ENCODE measurements around the gene RFC2.
"Not testable (repeated sequence)": the region's sequence is repeated elsewhere in the genome, so short reads cannot be mapped to it uniquely, and the experiment has no call there.

Gene RFC2

DNA sequence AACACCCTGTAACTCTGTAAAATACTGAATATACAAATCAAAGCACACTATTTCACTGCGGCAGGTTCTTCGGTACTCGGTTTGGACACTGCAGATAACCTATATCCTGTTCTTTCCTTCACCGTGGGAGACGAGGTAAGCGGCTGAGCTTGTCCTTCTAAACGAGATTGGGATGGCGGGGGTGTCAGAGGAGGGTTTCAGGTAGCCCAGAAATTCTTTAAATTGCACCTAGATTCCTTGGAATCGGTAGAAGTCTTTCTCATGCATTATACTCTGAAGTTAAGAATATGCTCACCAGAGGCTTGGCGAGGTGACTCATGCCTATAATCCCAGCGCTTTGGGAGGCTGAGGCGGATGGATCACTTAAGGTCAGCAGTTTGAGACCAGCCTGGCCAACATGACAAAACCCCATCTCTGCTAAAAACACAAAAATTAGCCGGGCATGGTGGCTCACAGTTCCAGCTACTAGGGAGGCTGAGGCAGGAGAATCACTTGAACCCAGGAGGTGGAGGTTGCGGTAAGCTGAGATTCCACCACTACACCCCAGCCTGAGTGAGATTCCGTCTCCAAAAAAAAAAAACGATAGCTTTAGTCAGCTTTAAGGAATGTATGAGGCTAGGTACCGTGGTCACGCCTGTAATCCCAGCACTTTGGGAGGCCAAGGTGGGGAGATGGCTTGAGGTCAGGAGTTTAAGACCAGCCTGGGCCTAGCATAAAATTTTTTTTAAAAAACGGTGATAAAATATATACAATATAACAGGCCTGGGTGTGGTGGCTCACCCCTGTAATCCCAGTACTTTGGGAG is 54.4 kb downstream of the RFC2 start:
- WGBS, 2 experiments (ENCODE audit: insufficient coverage in 2 of 2), result 85 to 88% methylated on average over 14 to 18 of the region's 19 CpGs

DNA sequence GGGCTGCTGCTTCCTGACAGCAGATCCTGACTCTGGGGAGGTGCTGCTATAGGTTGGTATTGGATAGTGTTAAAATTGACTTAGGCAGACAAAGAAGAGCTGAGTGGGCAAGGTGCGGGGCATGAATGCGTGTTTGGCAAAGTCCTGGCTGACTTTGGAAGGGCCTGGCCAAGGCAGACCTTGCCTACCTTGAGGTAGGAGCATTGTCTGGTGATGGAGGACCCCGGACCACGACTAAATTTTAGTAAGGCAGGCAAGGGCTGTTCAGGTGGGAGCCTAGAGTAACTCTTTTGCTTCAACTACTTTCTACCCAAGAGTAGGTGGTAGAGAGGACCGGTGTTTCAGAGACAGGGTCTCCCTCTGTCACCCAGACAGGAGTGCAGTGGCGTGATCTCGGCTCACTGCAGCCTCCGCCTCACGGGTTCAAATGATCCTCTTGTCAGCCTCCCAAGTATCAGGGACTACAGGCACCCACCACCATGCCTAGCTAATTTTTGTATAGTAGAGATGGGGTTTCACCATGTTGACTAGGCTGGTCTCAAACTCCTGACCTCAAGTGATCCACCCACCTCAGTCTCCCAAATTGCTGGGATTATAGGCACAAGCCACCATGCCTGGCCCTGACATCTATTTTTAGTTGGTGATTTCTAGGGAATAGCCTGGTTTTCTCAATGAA is 56.6 kb downstream of the RFC2 start:
- Histone ChIP-seq H3K4me1 (ENCODE audit: control insufficient read depth, insufficient read depth, low read length, poor library complexity, severe bottlenecking) (peaks cover 5% of the 10 kb centered on the region), H3K9me3 (ENCODE audit: control insufficient read depth, low read length) (no peaks in the 10 kb centered on the region), H3K4me3 (ENCODE audit: extremely low read depth, insufficient read depth, low read length, poor library complexity, severe bottlenecking) (no peak overlapping the region), H3K36me3 (ENCODE audit: control insufficient read depth, insufficient read depth, low read length) (peaks cover 42% of the 10 kb centered on the region), H3K27ac (ENCODE audit: low read depth, low read length, severe bottlenecking) (peak overlapping the region; percentile 13)
- WGBS, 2 experiments (ENCODE audit: insufficient coverage in 2 of 2), result 98 to 100% methylated on average over 1 to 7 of the region's 9 CpGs

More for the DNA sequence above, 54.4 kb downstream of the RFC2 start:
- Histone ChIP-seq H3K36me3 (ENCODE audit: control insufficient read depth, insufficient read depth, low read length) (peaks cover 20% of the 10 kb centered on the region), H3K4me1 (ENCODE audit: control insufficient read depth, insufficient read depth, low read length, poor library complexity, severe bottlenecking) (peaks cover 5% of the 10 kb centered on the region), H3K27ac (ENCODE audit: low read depth, low read length, severe bottlenecking) (peak overlapping the region; percentile 41), H3K9me3 (ENCODE audit: control insufficient read depth, low read length) (no peaks in the 10 kb centered on the region), H3K4me3 (ENCODE audit: extremely low read depth, insufficient read depth, low read length, poor library complexity, severe bottlenecking) (no peak overlapping the region)

DNA sequence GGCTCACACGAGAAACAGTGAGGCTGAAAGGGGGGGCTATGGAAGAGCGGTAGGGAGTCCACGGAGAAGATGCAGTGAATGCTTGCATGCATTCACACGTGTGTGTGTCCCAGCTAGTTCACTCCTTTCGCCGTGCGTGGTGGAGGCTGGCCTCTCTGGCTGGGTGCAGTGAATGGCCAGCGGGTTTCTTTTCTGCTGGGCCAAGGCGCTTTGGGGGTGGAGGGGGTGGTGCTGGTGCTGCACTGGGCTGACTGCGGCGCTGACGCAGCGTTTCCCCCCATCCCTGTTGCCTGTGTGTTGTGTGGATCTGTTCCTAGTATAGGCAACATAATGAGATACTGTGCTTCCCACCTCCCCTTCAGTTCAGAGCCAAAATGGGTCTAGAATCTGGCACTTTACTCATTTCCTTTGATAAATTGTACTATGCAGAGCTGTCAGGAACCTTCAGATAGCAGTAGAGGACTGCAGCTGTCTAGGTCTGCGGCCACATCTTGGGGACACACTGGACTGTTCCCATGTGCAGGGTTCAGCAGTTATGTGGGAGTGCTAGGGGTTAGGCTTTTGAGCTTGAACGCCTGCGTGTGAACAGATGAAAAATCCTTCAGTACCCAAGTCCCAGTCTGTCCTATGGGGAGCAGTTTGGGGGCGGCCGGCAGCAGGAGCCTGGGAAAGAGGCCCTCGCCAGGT is 58.1 kb downstream of the RFC2 start:
- not testable (repeated sequence) for H3K4me1 ChIP-seq (ENCODE audit: control insufficient read depth, insufficient read depth, low read length, poor library complexity, severe bottlenecking); H3K4me3 ChIP-seq (ENCODE audit: extremely low read depth, insufficient read depth, low read length, poor library complexity, severe bottlenecking); H3K9me3 ChIP-seq (ENCODE audit: control insufficient read depth, low read length); H3K27ac ChIP-seq (ENCODE audit: low read depth, low read length, severe bottlenecking)
- H3K36me3 ChIP-seq (ENCODE audit: control insufficient read depth, insufficient read depth, low read length), result peaks cover 55% of the 10 kb centered on the region
- WGBS, 2 experiments (ENCODE audit: insufficient coverage in 2 of 2), result 80% methylated on average over 1 of the region's 19 CpGs; no CpG with 5 or more reads in 1 of the 2 experiments

DNA sequence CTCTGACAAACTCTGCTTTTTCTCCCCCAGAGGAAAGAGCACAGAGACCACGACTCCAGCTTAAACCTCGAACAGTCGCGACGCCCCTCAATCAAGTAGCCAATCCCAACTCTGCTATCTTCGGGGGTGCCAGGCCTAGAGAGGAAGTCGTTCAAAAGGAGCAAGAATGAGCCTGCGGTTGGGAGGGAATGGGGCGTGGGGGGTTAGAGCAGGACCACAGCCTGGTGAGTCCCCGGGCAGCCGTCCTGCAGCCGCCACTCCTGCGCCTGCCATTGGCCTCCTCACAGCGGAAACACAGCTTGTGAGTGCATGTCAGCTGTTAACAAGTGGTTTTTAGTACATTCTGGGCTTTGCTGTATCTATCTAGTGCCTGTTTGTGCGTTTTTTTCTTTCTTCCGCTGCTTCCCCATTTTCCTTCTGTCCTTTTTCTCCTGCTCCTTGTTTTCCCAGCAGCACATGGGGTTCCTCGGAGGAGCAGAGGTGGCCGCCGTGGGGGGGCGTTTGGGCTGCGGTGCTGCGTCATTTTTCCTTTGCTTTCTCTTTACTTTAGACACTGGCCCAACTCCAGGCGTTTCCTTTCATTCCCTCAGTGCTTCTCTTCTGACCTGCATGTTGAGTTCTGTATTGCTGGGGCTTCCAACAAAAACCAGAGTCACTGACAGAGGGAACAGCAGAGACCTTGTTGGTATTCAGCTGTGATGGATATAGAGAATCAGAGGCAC is 58.9 kb downstream of the RFC2 start:
- 100% methylated on average over 4 to 5 of the region's 23 CpGs for WGBS, 2 experiments (ENCODE audit: insufficient coverage in 2 of 2)
- H3K36me3 ChIP-seq (ENCODE audit: control insufficient read depth, insufficient read depth, low read length), result peaks cover 63% of the 10 kb centered on the region
- not testable (repeated sequence) for H3K27ac ChIP-seq (ENCODE audit: low read depth, low read length, severe bottlenecking); H3K4me3 ChIP-seq (ENCODE audit: extremely low read depth, insufficient read depth, low read length, poor library complexity, severe bottlenecking); H3K4me1 ChIP-seq (ENCODE audit: control insufficient read depth, insufficient read depth, low read length, poor library complexity, severe bottlenecking); H3K9me3 ChIP-seq (ENCODE audit: control insufficient read depth, low read length)

DNA sequence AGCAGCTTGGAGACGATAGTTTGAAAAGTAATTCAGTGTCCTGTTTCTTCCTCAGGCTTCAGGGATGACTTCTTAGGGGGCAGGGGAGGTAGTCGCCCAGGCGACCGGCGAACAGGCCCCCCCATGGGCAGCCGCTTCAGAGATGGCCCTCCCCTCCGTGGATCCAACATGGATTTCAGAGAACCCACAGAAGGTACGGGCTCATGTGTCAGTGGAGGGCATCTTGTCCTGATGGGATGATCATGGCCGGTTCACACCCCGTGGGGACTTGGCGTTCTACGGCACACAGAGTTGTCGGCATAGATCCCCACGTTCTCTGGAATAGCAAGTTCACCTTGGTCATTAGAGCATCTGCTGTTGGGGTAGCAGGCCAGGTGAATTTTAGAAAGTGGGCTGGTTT is 59.5 kb downstream of the RFC2 start:
- Histone ChIP-seq H3K36me3 (ENCODE audit: control insufficient read depth, insufficient read depth, low read length) (peaks cover 69% of the 10 kb centered on the region), H3K9me3 (ENCODE audit: control insufficient read depth, low read length) (no peaks in the 10 kb centered on the region)
- WGBS, 2 experiments (ENCODE audit: insufficient coverage in 2 of 2), result 96 to 98% methylated on average over 13 of the region's 14 CpGs

DNA sequence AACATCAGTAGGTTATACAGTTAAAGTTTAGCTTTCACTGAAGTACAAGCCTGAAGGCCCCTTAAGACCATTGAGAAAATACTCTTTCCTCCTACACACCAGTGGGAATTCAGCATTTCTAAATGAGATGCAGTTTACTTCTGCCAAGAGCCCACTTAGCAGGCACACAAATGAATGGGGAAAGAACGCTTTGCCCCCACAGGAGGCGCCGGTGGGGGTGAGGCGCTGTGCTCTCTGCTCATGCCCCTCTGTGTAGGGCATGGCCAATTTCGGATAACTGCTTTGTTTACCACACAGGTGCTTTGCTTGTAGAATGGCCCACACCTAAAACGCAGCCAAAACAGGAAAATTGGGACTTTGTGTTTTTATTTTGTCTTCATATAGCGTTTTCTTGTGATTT is 60.3 kb downstream of the RFC2 start:
- 97 to 98% methylated on average over 5 of the region's 7 CpGs for WGBS, 2 experiments (ENCODE audit: insufficient coverage in 2 of 2)

More for the DNA sequence above, 59.5 kb downstream of the RFC2 start:
- Histone ChIP-seq H3K4me1 (ENCODE audit: control insufficient read depth, insufficient read depth, low read length, poor library complexity, severe bottlenecking) (peaks cover 5% of the 10 kb centered on the region), H3K27ac (ENCODE audit: low read depth, low read length, severe bottlenecking) (no peak overlapping the region), H3K4me3 (ENCODE audit: extremely low read depth, insufficient read depth, low read length, poor library complexity, severe bottlenecking) (no peak overlapping the region)

DNA sequence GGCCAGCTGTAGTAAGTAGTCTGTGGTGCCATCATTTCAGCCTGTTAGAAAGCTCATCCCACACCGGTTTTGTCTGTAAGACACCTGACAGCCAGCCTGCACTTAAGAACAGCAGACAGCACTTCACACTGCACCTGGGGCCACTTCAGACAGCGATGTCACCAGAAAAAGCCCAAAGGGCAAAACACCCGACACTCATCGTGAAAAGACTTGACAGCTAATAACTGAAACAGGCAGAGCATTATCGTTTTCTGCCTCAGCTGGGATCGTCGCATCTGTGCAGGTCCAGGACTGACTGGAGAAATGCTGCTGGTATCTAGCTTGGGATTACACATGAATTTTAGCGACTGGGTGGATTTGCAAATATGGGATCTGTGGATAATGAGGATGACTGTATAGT is 61.1 kb downstream of the RFC2 start:
- H3K27ac ChIP-seq (ENCODE audit: low read depth, low read length, severe bottlenecking), result no peak overlapping the region
- H3K36me3 ChIP-seq (ENCODE audit: control insufficient read depth, insufficient read depth, low read length), result peaks cover 83% of the 10 kb centered on the region
- no peak overlapping the region for H3K4me3 ChIP-seq (ENCODE audit: extremely low read depth, insufficient read depth, low read length, poor library complexity, severe bottlenecking)
- no peaks in the 10 kb centered on the region for H3K9me3 ChIP-seq (ENCODE audit: control insufficient read depth, low read length)
- WGBS, 2 experiments (ENCODE audit: insufficient coverage in 2 of 2), result 90 to 97% methylated on average over 7 of the region's 8 CpGs
- peaks cover 3% of the 10 kb centered on the region for H3K4me1 ChIP-seq (ENCODE audit: control insufficient read depth, insufficient read depth, low read length, poor library complexity, severe bottlenecking)

More for the DNA sequence above, 60.3 kb downstream of the RFC2 start:
- Histone ChIP-seq H3K27ac (ENCODE audit: low read depth, low read length, severe bottlenecking) (no peak overlapping the region), H3K9me3 (ENCODE audit: control insufficient read depth, low read length) (no peaks in the 10 kb centered on the region), H3K36me3 (ENCODE audit: control insufficient read depth, insufficient read depth, low read length) (peaks cover 77% of the 10 kb centered on the region), H3K4me3 (ENCODE audit: extremely low read depth, insufficient read depth, low read length, poor library complexity, severe bottlenecking) (no peak overlapping the region), H3K4me1 (ENCODE audit: control insufficient read depth, insufficient read depth, low read length, poor library complexity, severe bottlenecking) (no peaks in the 10 kb centered on the region)

DNA sequence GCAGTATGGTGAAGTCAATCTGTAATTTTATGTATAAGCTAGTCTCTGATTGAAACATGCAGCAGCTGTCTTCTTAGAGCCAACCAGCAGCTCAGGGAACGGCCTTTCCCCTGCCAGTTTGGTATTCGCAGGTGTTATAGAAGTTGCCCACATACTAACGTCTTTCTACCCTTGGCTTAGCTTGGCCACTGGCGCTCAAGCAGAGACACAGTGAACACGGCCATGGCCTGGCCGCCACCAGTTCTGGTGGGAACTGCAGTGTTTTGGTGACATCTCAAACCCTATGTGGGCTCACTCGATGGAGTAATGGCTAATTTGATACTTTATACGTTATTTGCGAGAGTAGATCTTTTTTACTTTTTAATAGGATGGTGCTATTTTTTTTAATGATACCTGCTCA is 63.0 kb downstream of the RFC2 start:
- no peak overlapping the region for H3K27ac ChIP-seq (ENCODE audit: low read depth, low read length, severe bottlenecking)
- peaks cover 85% of the 10 kb centered on the region for H3K36me3 ChIP-seq (ENCODE audit: control insufficient read depth, insufficient read depth, low read length)
- H3K9me3 ChIP-seq (ENCODE audit: control insufficient read depth, low read length), result no peaks in the 10 kb centered on the region
- peaks cover 10% of the 10 kb centered on the region for H3K4me1 ChIP-seq (ENCODE audit: control insufficient read depth, insufficient read depth, low read length, poor library complexity, severe bottlenecking)
- 97 to 100% methylated on average over 6 to 7 of the region's 9 CpGs for WGBS, 2 experiments (ENCODE audit: insufficient coverage in 2 of 2)
- H3K4me3 ChIP-seq (ENCODE audit: extremely low read depth, insufficient read depth, low read length, poor library complexity, severe bottlenecking), result no peak overlapping the region

DNA sequence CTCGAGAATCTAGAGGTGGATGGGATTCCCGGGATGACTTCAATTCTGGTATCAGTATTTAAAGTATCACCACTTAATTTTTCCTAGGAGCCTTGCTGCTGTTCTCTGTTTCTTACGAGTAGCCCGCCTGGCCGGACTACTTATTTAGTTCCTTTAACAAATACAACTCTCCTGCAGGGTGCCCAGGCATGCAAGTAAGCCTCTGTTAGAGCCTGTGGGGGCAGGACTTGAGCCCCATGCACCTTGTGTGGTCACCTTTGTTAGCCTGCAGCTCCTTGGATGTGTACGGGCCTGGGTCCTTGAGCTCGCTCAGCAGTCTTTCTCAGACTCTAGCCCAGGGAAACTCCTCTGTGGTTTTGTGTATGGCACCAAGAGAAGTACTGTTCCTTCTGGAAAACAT is 63.9 kb downstream of the RFC2 start:
- H3K27ac ChIP-seq (ENCODE audit: low read depth, low read length, severe bottlenecking), result no peak overlapping the region

DNA sequence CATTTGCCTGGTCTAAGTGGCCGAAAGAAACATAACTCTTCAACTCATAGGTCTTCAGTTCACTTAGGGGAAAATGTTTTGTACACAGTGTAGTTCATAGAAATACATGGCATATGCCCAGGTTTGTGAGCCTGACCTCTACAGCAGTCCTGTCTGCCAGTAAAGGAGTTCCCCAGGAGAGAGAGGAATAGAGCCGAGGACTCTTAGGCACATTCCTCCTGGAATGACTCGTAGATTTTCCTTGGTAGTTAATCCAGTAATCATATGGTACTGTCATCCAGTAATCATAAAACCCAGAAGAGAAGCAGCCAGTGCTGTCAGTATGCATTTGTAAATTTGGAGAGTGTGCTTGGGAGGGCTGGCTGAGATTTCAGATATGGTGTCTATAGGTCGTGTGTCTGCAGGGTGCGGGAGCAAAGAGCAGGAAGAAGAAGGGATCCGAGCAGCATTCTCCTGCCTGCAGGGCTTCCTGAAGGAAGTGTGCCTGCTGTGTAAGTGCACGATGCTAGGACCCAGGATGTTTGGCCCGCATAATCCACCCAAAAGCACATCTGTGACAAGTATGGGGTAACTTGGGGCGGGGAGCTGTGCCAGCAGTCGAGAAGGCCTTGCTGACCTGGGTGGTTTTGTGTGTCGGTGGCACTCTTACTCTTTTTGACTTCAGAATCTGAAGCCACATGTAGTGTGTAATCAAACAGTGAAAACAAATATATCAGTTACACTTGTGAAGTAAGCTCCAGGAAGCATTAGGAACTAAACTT is 66.1 kb downstream of the RFC2 start:
- Histone ChIP-seq H3K4me3 (ENCODE audit: extremely low read depth, insufficient read depth, low read length, poor library complexity, severe bottlenecking) (no peak overlapping the region), H3K36me3 (ENCODE audit: control insufficient read depth, insufficient read depth, low read length) (peaks cover 95% of the 10 kb centered on the region), H3K9me3 (ENCODE audit: control insufficient read depth, low read length) (no peaks in the 10 kb centered on the region), H3K4me1 (ENCODE audit: control insufficient read depth, insufficient read depth, low read length, poor library complexity, severe bottlenecking) (peaks cover 30% of the 10 kb centered on the region), H3K27ac (ENCODE audit: low read depth, low read length, severe bottlenecking) (no peak overlapping the region)
- whole genome bisulfite sequencing, 2 experiments (ENCODE audit: insufficient coverage in 2 of 2), result 92 to 94% methylated on average over 5 to 9 of the region's 11 CpGs

More for the DNA sequence above, 63.9 kb downstream of the RFC2 start:
- Histone ChIP-seq H3K4me3 (ENCODE audit: extremely low read depth, insufficient read depth, low read length, poor library complexity, severe bottlenecking) (no peak overlapping the region), H3K9me3 (ENCODE audit: control insufficient read depth, low read length) (no peaks in the 10 kb centered on the region), H3K4me1 (ENCODE audit: control insufficient read depth, insufficient read depth, low read length, poor library complexity, severe bottlenecking) (peaks cover 19% of the 10 kb centered on the region), H3K36me3 (ENCODE audit: control insufficient read depth, insufficient read depth, low read length) (peaks cover 94% of the 10 kb centered on the region)
- 86 to 93% methylated on average over 3 to 5 of the region's 7 CpGs for WGBS, 2 experiments (ENCODE audit: insufficient coverage in 2 of 2)

All from mesodermal cell (in vitro differentiated cells).